ENCODE data around the gene EHBP1.

EHBP1 gene

DNA sequence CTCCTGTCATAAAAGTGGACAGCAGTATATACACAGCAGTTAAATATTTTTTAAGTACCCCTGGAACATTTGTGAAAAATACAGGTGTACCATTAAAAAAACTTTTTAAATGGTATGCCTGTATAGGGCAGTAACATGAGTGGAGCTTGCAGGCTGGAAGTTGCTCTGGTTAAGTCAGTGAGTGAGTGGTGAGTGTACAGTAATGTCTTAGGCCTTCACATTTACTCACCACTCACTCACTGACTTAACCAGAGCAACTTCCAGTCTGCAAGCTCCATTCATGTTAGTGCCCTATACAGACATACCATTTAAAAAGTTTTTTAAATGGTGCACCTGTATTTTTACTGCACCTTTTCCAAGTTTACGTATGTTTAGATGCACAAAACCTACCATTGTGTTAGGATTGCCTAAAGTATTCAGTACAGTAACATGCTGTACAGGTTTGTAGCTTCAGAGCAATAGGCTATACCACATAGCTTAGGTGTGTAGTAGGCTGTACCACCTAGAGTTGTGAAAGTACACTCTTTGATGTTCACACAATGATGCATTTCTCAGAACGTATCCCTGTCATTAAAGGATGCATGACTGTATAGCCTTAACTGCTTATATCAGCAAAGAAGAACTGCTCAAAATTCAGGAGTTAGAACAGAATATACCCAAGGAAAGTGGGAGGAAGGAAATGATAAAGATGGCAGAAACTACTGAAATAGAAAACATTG, 112.6 kb downstream of the EHBP1 start:
- no peaks in the 10 kb centered on the region for H3K79me2 ChIP-seq (ENCODE audit: insufficient read depth, low read length)
- no peak overlapping the region for H3K4me2 ChIP-seq (ENCODE audit: low read length)
- H3K4me1 ChIP-seq (ENCODE audit: insufficient read depth, low read length, severe bottlenecking) = no peaks in the 10 kb centered on the region
- H3K9ac ChIP-seq (ENCODE audit: low read length) = no peak overlapping the region
- no peaks in the 10 kb centered on the region for H3K36me3 ChIP-seq (ENCODE audit: insufficient read depth, low read length)
- H3K9me3 ChIP-seq (ENCODE audit: low read length) = no peaks in the 10 kb centered on the region
- H3F3A ChIP-seq (ENCODE audit: insufficient read depth, low read length) = no peaks in the 10 kb centered on the region
- no peaks in the 10 kb centered on the region for H3K9me2 ChIP-seq (ENCODE audit: low read depth, low read length)
- H3K27ac ChIP-seq (ENCODE audit: low read depth, low read length, poor library complexity, severe bottlenecking) = no peak overlapping the region
- no peak overlapping the region for H2AFZ ChIP-seq (ENCODE audit: low read length)
- H4K20me1 ChIP-seq (ENCODE audit: insufficient read depth, low read length) = no peaks in the 10 kb centered on the region
- no peaks in the 10 kb centered on the region for H3K27me3 ChIP-seq (ENCODE audit: insufficient read depth, low read length)
- TF ChIP-seq, protein P1, sequence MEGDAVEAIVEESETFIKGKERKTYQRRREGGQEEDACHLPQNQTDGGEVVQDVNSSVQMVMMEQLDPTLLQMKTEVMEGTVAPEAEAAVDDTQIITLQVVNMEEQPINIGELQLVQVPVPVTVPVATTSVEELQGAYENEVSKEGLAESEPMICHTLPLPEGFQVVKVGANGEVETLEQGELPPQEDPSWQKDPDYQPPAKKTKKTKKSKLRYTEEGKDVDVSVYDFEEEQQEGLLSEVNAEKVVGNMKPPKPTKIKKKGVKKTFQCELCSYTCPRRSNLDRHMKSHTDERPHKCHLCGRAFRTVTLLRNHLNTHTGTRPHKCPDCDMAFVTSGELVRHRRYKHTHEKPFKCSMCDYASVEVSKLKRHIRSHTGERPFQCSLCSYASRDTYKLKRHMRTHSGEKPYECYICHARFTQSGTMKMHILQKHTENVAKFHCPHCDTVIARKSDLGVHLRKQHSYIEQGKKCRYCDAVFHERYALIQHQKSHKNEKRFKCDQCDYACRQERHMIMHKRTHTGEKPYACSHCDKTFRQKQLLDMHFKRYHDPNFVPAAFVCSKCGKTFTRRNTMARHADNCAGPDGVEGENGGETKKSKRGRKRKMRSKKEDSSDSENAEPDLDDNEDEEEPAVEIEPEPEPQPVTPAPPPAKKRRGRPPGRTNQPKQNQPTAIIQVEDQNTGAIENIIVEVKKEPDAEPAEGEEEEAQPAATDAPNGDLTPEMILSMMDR (IDR thresholded peaks at IDR 0.05; ENCODE audit: low read length) = no peak
- TF ChIP-seq EZH2 (IDR thresholded peaks at IDR 0.05; ENCODE audit: borderline replicate concordance, low read length) = no peak
- H3K4me3 ChIP-seq (ENCODE audit: low read depth, low read length, poor library complexity, severe bottlenecking) = no peak overlapping the region

DNA sequence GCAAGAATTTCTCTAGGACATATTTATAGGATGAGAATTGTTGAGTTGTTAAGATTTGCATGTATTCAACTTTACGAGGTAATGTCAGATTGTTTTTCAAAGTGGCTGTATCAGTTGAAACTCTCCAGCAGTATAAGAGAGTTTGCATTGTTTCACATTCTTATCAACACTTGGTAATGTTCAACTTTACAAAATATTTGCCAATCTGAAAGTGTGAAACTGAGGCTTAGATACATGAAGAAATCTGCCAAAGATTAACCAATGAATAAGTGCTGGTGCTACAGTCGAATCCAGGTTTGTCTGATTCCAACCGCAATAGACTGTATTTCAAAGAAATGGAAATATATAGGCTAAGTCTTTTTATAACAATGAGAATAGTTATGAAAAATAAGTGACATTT, 117.0 kb downstream of the EHBP1 start:
- Histone ChIP-seq H3K4me1 (ENCODE audit: insufficient read depth, low read length, severe bottlenecking) (no peaks in the 10 kb centered on the region), H4K20me1 (ENCODE audit: insufficient read depth, low read length) (no peaks in the 10 kb centered on the region), H3K9ac (ENCODE audit: low read length) (no peak overlapping the region), H3K79me2 (ENCODE audit: insufficient read depth, low read length) (no peaks in the 10 kb centered on the region), H3K27me3 (ENCODE audit: insufficient read depth, low read length) (no peaks in the 10 kb centered on the region), H3K36me3 (ENCODE audit: insufficient read depth, low read length) (peaks cover 11% of the 10 kb centered on the region; the same call in 1 of the 2 replicates), H3K9me2 (ENCODE audit: low read depth, low read length) (no peaks in the 10 kb centered on the region), H3K4me3 (ENCODE audit: low read depth, low read length, poor library complexity, severe bottlenecking) (no peak overlapping the region), H3K27ac (ENCODE audit: low read depth, low read length, poor library complexity, severe bottlenecking) (no peak overlapping the region), H3K4me2 (ENCODE audit: low read length) (no peak overlapping the region), H2AFZ (ENCODE audit: low read length) (no peak overlapping the region), H3K9me3 (ENCODE audit: low read length) (no peaks in the 10 kb centered on the region), H3F3A (ENCODE audit: insufficient read depth, low read length) (no peaks in the 10 kb centered on the region)
- TF ChIP-seq EZH2 (IDR thresholded peaks at IDR 0.05; ENCODE audit: borderline replicate concordance, low read length) = no peak
- TF ChIP-seq, protein P1 (IDR thresholded peaks at IDR 0.05; ENCODE audit: low read length) = no peak

DNA sequence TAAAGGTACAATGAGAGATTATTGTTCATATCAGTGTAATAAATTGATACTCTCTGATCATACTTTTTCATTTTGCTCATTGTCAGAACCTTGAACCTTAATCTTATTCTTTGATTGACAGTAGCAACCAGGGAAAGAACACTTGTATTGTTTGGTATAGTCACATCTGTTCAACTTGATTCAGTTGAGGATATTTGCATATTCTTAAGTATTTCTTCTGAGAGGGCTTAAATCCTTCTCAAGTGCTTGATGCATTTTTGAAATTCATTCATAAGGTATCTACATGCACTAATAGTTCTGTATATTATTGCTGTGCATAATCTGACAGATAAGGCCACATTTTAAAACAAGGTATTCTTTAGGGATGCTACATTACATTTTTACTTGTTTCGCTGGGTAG, 118.9 kb downstream of the EHBP1 start:
- Histone ChIP-seq H3K27me3 (ENCODE audit: insufficient read depth, low read length) (no peaks in the 10 kb centered on the region), H3K27ac (ENCODE audit: low read depth, low read length, poor library complexity, severe bottlenecking) (no peak overlapping the region), H3K9me3 (ENCODE audit: low read length) (no peaks in the 10 kb centered on the region), H3K79me2 (ENCODE audit: insufficient read depth, low read length) (no peaks in the 10 kb centered on the region), H3K9ac (ENCODE audit: low read length) (no peak overlapping the region), H3K9me2 (ENCODE audit: low read depth, low read length) (no peaks in the 10 kb centered on the region), H2AFZ (ENCODE audit: low read length) (no peak overlapping the region), H3K36me3 (ENCODE audit: insufficient read depth, low read length) (peaks cover 11% of the 10 kb centered on the region; the same call in 1 of the 2 replicates), H4K20me1 (ENCODE audit: insufficient read depth, low read length) (no peaks in the 10 kb centered on the region), H3K4me2 (ENCODE audit: low read length) (no peak overlapping the region), H3K4me1 (ENCODE audit: insufficient read depth, low read length, severe bottlenecking) (no peaks in the 10 kb centered on the region), H3K4me3 (ENCODE audit: low read depth, low read length, poor library complexity, severe bottlenecking) (no peak overlapping the region), H3F3A (ENCODE audit: insufficient read depth, low read length) (no peaks in the 10 kb centered on the region)
- TF ChIP-seq, protein P1 (IDR thresholded peaks at IDR 0.05; ENCODE audit: low read length) = no peak
- TF ChIP-seq EZH2 (IDR thresholded peaks at IDR 0.05; ENCODE audit: borderline replicate concordance, low read length) = no peak
